Panc1 (cell line): ENCODE measurements around the gene DTNB.

ENCODE experiments used
- POLR2AphosphoS5 ChIP-seq: IDR thresholded peaks from 2 replicates; pipeline ENCODE4 v1.6.1; 2012; ENCODE audit warnings: mild to moderate bottlenecking, low read depth, low read length, moderate library complexity
- SIN3A ChIP-seq: IDR thresholded peaks from 2 replicates; pipeline ENCODE4 v1.6.1; 2012; ENCODE audit warnings: low read depth, mild to moderate bottlenecking, low read length, moderate library complexity, borderline replicate concordance; ENCODE audit not compliant: insufficient read depth
- TF ChIP-seq, protein P1 (sequence below): fragments of 450-650 bp; IDR thresholded peaks from 2 replicates; pipeline ENCODE4 v1.5.1; 2017; ENCODE audit warnings: mild to moderate bottlenecking
- TF ChIP-seq, protein P2 (sequence below), 2 experiments: IDR thresholded peaks; 2 replicates each; pipeline ENCODE4 v1.6.1; 2011 to 2012; ENCODE audit warnings: low read depth in 2 of 2, control low read depth in 1 of 2, low read length in 1 of 2, mild to moderate bottlenecking in 1 of 2, moderate library complexity in 1 of 2; ENCODE audit not compliant: insufficient read depth in 1 of 2

DNA sequence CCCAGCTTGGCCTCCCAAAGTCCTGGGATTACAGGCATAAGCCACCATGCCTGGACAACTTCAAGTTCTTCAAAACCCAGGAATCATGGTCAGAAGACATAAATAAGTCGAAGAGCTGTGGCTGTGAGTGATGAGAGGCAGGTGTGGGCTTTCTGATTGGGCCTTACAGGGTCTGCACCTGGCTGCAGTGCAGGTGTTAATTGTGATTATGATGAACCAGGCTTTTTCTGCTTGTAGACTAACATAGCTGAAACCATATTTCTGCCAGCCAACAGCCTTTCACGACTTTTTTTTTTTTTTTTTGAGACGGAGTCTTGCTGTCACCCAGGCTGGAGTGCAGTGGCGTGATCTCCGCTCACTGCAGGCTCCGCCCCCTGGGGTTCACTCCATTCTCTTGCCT lies 14.9 kb upstream of the DTNB start:
- TF ChIP-seq, protein P1, sequence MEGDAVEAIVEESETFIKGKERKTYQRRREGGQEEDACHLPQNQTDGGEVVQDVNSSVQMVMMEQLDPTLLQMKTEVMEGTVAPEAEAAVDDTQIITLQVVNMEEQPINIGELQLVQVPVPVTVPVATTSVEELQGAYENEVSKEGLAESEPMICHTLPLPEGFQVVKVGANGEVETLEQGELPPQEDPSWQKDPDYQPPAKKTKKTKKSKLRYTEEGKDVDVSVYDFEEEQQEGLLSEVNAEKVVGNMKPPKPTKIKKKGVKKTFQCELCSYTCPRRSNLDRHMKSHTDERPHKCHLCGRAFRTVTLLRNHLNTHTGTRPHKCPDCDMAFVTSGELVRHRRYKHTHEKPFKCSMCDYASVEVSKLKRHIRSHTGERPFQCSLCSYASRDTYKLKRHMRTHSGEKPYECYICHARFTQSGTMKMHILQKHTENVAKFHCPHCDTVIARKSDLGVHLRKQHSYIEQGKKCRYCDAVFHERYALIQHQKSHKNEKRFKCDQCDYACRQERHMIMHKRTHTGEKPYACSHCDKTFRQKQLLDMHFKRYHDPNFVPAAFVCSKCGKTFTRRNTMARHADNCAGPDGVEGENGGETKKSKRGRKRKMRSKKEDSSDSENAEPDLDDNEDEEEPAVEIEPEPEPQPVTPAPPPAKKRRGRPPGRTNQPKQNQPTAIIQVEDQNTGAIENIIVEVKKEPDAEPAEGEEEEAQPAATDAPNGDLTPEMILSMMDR: no peak
- TF ChIP-seq POLR2AphosphoS5: no peak
- no peak for TF ChIP-seq SIN3A
- TF ChIP-seq, protein P2, sequence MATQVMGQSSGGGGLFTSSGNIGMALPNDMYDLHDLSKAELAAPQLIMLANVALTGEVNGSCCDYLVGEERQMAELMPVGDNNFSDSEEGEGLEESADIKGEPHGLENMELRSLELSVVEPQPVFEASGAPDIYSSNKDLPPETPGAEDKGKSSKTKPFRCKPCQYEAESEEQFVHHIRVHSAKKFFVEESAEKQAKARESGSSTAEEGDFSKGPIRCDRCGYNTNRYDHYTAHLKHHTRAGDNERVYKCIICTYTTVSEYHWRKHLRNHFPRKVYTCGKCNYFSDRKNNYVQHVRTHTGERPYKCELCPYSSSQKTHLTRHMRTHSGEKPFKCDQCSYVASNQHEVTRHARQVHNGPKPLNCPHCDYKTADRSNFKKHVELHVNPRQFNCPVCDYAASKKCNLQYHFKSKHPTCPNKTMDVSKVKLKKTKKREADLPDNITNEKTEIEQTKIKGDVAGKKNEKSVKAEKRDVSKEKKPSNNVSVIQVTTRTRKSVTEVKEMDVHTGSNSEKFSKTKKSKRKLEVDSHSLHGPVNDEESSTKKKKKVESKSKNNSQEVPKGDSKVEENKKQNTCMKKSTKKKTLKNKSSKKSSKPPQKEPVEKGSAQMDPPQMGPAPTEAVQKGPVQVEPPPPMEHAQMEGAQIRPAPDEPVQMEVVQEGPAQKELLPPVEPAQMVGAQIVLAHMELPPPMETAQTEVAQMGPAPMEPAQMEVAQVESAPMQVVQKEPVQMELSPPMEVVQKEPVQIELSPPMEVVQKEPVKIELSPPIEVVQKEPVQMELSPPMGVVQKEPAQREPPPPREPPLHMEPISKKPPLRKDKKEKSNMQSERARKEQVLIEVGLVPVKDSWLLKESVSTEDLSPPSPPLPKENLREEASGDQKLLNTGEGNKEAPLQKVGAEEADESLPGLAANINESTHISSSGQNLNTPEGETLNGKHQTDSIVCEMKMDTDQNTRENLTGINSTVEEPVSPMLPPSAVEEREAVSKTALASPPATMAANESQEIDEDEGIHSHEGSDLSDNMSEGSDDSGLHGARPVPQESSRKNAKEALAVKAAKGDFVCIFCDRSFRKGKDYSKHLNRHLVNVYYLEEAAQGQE (IDR thresholded peaks at IDR 0.05; ENCODE audit: insufficient read depth in 1 of 2, low read depth in 2 of 2, low read length in 1 of 2): no peak
